ENCODE measurements around the gene TMEM91. TPM values are rescaled to one million over a fixed set of nuclear protein-coding genes. Genes with fewer than 3 reads are reported as not detected.

TMEM91 gene
- total and polyA plus RNA-seq, 2 of the 13 experiments (the other 11 are each of a cell fraction or from before 2014, with no cell fraction given) = 6.3 to 10.3 TPM

DNA sequence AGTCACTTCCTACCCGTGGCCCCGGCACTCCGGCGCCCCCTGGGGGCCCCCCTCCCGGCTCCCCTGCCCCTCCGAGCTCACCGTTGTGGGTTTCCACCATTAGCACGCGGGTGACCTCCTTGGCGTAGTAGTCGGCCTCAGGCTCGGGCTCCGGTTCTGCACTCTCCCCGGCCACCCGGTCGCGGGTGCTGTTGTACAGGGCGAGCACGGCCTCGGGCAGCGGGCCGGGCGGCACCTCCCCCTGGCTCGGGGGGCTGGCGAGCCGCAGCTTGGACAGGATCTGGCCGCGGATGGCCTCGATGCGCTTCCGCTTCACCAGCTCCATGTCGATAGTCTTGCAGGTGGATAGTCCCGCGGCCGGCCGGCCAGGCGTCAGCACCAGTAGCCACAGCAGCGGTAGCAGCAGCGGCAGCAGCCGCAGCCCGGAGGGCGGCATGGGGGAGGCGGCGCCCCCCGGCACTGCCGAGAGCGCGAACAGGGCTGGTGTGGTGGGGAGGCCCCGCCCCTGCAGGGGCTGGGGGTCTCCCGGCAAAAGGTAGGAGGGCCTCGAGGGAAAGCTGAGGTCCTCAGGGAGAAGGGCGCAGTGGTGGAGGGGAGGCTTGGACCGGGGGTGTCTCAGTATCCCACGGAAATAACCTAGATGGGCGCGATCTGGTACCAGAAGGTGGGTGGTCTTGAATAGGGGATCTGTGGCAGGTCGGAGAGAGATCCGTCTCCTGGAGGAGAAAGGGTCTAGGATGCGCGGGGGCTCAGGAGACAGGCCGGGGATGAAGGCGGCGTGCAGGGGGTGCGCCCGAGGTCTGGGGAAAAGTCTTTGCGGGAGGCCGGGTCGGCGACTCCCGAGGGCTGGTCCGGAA, 23.5 kb upstream of the TMEM91 start (continued):
- no peak for TF ChIP-seq NFKBIZ (CRISPR knock-in tag; IDR thresholded peaks at IDR 0.05)
- no peak for TF ChIP-seq SP1 (IDR thresholded peaks at IDR 0.05)
- TF ChIP-seq SP1 (CRISPR knock-in tag; IDR thresholded peaks at IDR 0.05) = no peak
- TF ChIP-seq NR2F2 (IDR thresholded peaks at IDR 0.05; ENCODE audit: borderline replicate concordance, low read depth) = no peak
- no peak for TF ChIP-seq JUN (CRISPR knock-in tag; IDR thresholded peaks at IDR 0.05)
- 0 out of 2 replicates have a peak, but pooled peaks have one; percentile 36 for TF ChIP-seq ARID2 (CRISPR knock-in tag; IDR thresholded peaks at IDR 0.05; ENCODE audit: borderline replicate concordance)
- TF ChIP-seq, protein P1, sequence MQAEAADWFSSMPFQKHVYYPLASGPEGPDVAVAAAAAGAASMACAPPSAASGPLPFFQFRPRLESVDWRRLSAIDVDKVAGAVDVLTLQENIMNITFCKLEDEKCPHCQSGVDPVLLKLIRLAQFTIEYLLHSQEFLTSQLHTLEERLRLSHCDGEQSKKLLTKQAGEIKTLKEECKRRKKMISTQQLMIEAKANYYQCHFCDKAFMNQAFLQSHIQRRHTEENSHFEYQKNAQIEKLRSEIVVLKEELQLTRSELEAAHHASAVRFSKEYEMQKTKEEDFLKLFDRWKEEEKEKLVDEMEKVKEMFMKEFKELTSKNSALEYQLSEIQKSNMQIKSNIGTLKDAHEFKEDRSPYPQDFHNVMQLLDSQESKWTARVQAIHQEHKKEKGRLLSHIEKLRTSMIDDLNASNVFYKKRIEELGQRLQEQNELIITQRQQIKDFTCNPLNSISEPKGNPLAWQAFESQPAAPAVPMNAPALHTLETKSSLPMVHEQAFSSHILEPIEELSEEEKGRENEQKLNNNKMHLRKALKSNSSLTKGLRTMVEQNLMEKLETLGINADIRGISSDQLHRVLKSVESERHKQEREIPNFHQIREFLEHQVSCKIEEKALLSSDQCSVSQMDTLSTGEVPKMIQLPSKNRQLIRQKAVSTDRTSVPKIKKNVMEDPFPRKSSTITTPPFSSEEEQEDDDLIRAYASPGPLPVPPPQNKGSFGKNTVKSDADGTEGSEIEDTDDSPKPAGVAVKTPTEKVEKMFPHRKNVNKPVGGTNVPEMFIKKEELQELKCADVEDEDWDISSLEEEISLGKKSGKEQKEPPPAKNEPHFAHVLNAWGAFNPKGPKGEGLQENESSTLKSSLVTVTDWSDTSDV (CRISPR knock-in tag; IDR thresholded peaks at IDR 0.05) = no peak
- TF ChIP-seq TP53 (CRISPR knock-in tag; conservative IDR thresholded peaks at IDR 0.05) = no peak
- TF ChIP-seq, protein P2, sequence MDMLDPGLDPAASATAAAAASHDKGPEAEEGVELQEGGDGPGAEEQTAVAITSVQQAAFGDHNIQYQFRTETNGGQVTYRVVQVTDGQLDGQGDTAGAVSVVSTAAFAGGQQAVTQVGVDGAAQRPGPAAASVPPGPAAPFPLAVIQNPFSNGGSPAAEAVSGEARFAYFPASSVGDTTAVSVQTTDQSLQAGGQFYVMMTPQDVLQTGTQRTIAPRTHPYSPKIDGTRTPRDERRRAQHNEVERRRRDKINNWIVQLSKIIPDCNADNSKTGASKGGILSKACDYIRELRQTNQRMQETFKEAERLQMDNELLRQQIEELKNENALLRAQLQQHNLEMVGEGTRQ (IDR thresholded peaks at IDR 0.05; ENCODE audit: low read depth, low read length) = no peak
- TF ChIP-seq, protein P2 (CRISPR knock-in tag; IDR thresholded peaks at IDR 0.05; ENCODE audit: borderline replicate concordance) = no peak
- TF ChIP-seq ZNF10 (CRISPR knock-in tag; IDR thresholded peaks at IDR 0.05; ENCODE audit: borderline replicate concordance, low read depth) = no peak
- TF ChIP-seq ESRRA (CRISPR knock-in tag; IDR thresholded peaks at IDR 0.05; ENCODE audit: low read depth) = no peak
- TF ChIP-seq FOXP1 (IDR thresholded peaks at IDR 0.05) = no peak
- TF ChIP-seq FOXP1 (CRISPR knock-in tag; IDR thresholded peaks at IDR 0.05) = no peak
- no peak for TF ChIP-seq U2AF2 (IDR thresholded peaks at IDR 0.05; ENCODE audit: low read depth, low read length)
- TF ChIP-seq TAF15 (IDR thresholded peaks at IDR 0.05; ENCODE audit: low read depth, low read length, poor library complexity, severe bottlenecking) = no peak
- TF ChIP-seq, protein P3, sequence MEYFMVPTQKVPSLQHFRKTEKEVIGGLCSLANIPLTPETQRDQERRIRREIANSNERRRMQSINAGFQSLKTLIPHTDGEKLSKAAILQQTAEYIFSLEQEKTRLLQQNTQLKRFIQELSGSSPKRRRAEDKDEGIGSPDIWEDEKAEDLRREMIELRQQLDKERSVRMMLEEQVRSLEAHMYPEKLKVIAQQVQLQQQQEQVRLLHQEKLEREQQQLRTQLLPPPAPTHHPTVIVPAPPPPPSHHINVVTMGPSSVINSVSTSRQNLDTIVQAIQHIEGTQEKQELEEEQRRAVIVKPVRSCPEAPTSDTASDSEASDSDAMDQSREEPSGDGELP (IDR thresholded peaks at IDR 0.05; ENCODE audit: borderline replicate concordance, low read depth) = no peak
- no peak for TF ChIP-seq ZNF337 (CRISPR knock-in tag; IDR thresholded peaks at IDR 0.05; ENCODE audit: borderline replicate concordance, low read depth)
- TF ChIP-seq, protein P4, sequence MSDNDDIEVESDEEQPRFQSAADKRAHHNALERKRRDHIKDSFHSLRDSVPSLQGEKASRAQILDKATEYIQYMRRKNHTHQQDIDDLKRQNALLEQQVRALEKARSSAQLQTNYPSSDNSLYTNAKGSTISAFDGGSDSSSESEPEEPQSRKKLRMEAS (IDR thresholded peaks at IDR 0.05) = peak; percentile 47; the same call in 1 of the 2 replicates
- TF ChIP-seq ZNF552 (CRISPR knock-in tag; IDR thresholded peaks at IDR 0.05; ENCODE audit: borderline replicate concordance) = 0 out of 2 replicates have a peak, but pooled peaks have one; percentile 43
- TF ChIP-seq KMT2A (CRISPR knock-in tag; IDR thresholded peaks at IDR 0.05) = no peak; the same call in none of the 2 replicates
- no peak for TF ChIP-seq ZNF274 (CRISPR knock-in tag; IDR thresholded peaks at IDR 0.05)
- TF ChIP-seq, protein P5, sequence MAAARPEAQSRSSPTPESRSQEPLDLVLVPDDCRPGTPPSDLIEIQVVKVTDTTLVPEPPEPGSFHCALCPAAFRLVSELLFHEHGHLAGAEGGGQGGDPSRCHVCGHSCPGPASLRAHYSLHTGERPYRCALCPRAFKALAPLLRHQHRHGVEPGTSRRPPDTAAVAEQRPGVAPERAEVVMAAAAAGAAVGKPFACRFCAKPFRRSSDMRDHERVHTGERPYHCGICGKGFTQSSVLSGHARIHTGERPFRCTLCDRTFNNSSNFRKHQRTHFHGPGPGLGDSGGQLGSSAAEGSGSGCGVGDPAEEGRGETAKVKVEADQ (CRISPR knock-in tag; IDR thresholded peaks at IDR 0.05; ENCODE audit: borderline replicate concordance) = no peak

Data from HepG2 (cell line).